Prostate gland (tissue), 2 donors: ENCODE measurements around the gene MAVS.

Source experiments
- POLR2A ChIP-seq: fragments of 450-650 bp; IDR thresholded peaks from one replicate; pipeline ENCODE4 v1.6.1; 2016; ENCODE audit warnings: antibody characterized with exemption, mild to moderate bottlenecking
- POLR2AphosphoS5 ChIP-seq: sonication (generic); formaldehyde crosslinking; IDR thresholded peaks from one replicate; pipeline ENCODE4 v1.6.1; 2017; ENCODE audit warnings: antibody characterized with exemption
- TF ChIP-seq, protein P1 (sequence below), 4 experiments: fragments of 200-600 bp in 2 of 4; fragments of 450-650 bp in 2 of 4; sonication (generic) in 2 of 4; IDR thresholded peaks; 1 replicate in 3 of 4; 2 replicates in 1 of 4; pipeline ENCODE4 v1.5.1; 2016 to 2019; ENCODE audit warnings: antibody characterized with exemption in 4 of 4, mild to moderate bottlenecking in 2 of 4, moderate library complexity in 2 of 4

DNA sequence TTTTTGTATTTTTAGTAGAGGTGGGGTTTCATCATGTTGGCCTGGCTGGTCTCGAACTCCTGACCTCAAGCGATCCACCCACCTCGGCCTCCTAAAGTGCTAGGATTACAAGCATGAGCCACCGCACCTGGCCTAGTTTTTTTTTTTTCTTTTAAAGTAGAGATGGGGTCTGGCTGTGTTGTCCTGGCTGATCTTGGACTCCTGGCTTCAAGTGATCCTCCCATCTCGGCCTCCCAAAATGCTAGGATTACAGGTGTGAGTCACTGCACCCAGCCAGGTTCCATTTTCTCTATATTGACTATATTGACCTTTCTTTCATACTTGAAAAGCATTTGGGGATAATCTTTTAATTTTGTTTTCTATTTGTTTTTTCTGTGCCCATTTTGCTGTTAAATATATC, 55.8 kb downstream of the MAVS start:
- TF ChIP-seq POLR2AphosphoS5 (no peak), POLR2A (no peak)
- TF ChIP-seq, protein P1, sequence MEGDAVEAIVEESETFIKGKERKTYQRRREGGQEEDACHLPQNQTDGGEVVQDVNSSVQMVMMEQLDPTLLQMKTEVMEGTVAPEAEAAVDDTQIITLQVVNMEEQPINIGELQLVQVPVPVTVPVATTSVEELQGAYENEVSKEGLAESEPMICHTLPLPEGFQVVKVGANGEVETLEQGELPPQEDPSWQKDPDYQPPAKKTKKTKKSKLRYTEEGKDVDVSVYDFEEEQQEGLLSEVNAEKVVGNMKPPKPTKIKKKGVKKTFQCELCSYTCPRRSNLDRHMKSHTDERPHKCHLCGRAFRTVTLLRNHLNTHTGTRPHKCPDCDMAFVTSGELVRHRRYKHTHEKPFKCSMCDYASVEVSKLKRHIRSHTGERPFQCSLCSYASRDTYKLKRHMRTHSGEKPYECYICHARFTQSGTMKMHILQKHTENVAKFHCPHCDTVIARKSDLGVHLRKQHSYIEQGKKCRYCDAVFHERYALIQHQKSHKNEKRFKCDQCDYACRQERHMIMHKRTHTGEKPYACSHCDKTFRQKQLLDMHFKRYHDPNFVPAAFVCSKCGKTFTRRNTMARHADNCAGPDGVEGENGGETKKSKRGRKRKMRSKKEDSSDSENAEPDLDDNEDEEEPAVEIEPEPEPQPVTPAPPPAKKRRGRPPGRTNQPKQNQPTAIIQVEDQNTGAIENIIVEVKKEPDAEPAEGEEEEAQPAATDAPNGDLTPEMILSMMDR (IDR thresholded peaks at IDR 0.05) = no peak
